A172 (cell line): ENCODE data around the gene HPF1. TPM values are rescaled to one million over a fixed set of nuclear protein-coding genes. Genes with fewer than 3 reads are reported as not detected.
A peak's percentile ranks its signal among the peaks of the same experiment; 100 is the strongest.
"Not testable (repeated sequence)": the region's sequence is repeated elsewhere in the genome, so short reads cannot be mapped to it uniquely, and the experiment has no call there.

ENCODE experiments used
- DNase-seq: peaks from one replicate; pipeline ENCODE4 v3.0.0-alpha.2; 2015; ENCODE audit warnings: low spot score
- total RNA-seq: library from RNA; depleted of rRNA; stranded (reverse); fragments of >200 nt; shearing (Covaris generic); gene quantifications from 2 replicates; pipeline ENCODE4 v1.2.3, GENCODE V29; 2014; rRNA removed

The HPF1 gene
- total RNA-seq, 1 experiment from 2014 or later, result 81.8 TPM

GRCh38 chr4:169741569-169741968, 16.2 kb downstream of the HPF1 start:
- no peak for DNase-seq

GRCh38 chr4:169738604-169739003, 19.1 kb downstream of the HPF1 start:
- not testable (repeated sequence) for DNase-seq

- no peak for DNase-seq
Observed at GRCh38 chr4:169730564-169730963, 27.2 kb downstream of the HPF1 start.

- no peak for DNase-seq
Observed at GRCh38 chr4:169727616-169728015, 30.1 kb downstream of the HPF1 start.

- DNase-seq, result no peak
Observed at GRCh38 chr4:169724260-169724659, 33.5 kb downstream of the HPF1 start.

- peak; percentile 1 for DNase-seq
Observed at GRCh38 chr4:169723207-169723965, 34.4 kb downstream of the HPF1 start.

- DNase-seq, result no peak
Observed at GRCh38 chr4:169720529-169720928, 37.2 kb downstream of the HPF1 start.

GRCh38 chr4:169716677-169717076, 41.1 kb downstream of the HPF1 start:
- DNase-seq, result no peak

GRCh38 chr4:169715826-169716225, 41.9 kb downstream of the HPF1 start:
- no peak for DNase-seq

- DNase-seq, result no peak
Observed at GRCh38 chr4:169707958-169708643, 49.6 kb downstream of the HPF1 start.

GRCh38 chr4:169698331-169698730, 59.4 kb downstream of the HPF1 start:
- no peak for DNase-seq

GRCh38 chr4:169690787-169691186, 67.0 kb downstream of the HPF1 start:
- no peak for DNase-seq

GRCh38 chr4:169689681-169690080, 68.1 kb downstream of the HPF1 start:
- DNase-seq, result no peak

GRCh38 chr4:169682372-169683047, 75.2 kb downstream of the HPF1 start:
- DNase-seq, result no peak

Other genes starting within 250 kb of the HPF1 start
- gene NEK1, start 145.4 kb downstream of the HPF1 start, total RNA-seq, result 7.8 and 8.3 TPM in 2 replicates
- 35.5 and 42.3 TPM in 2 replicates for gene CLCN3, start 137.4 kb downstream of the HPF1 start, total RNA-seq